Peyer's patch (tissue), 4 donors: Measurements from ENCODE around the gene HPS1. TPM values are rescaled to one million over a fixed set of nuclear protein-coding genes. Genes with fewer than 3 reads are reported as not detected.

ENCODE experiments used
- DNase-seq, 3 donors: peaks; one replicate each; pipeline ENCODE4 v3.0.0-alpha.2; 2017 to 2019
- H3K27ac ChIP-seq, 4 donors: fragments of 200-600 bp; sonication (generic); one replicate each; pipeline ENCODE4 v1.5.1; 2016 to 2019
- H3K27me3 ChIP-seq, 2 donors: fragments of 200-600 bp; sonication (generic); one replicate each; pipeline ENCODE4 v1.5.1; 2019
- H3K36me3 ChIP-seq, 3 donors: fragments of 200-600 bp; sonication (generic); one replicate each; pipeline ENCODE4 v1.5.1; 2016 to 2019
- H3K4me1 ChIP-seq, 4 donors: fragments of 200-600 bp; sonication (generic); one replicate each; pipeline ENCODE4 v1.5.1; 2016 to 2019
- H3K4me3 ChIP-seq, 4 donors: fragments of 200-600 bp; sonication (generic); 1 replicate in 3 of 4; 2 replicates in 1 of 4; pipeline ENCODE4 v1.5.1; 2016 to 2019; ENCODE audit warnings: mild to moderate bottlenecking in 1 of 4
- H3K9me3 ChIP-seq, 4 donors: fragments of 200-600 bp; sonication (generic); one replicate each; pipeline ENCODE4 v1.5.1; 2016 to 2019; ENCODE audit warnings: mild to moderate bottlenecking in 1 of 4
- POLR2A ChIP-seq, 2 donors: fragments of 450-650 bp; IDR thresholded peaks; one replicate each; pipeline ENCODE4 v1.5.1; 2017; ENCODE audit warnings: antibody characterized with exemption in 2 of 2, mild to moderate bottlenecking in 2 of 2, moderate library complexity in 2 of 2
- total RNA-seq, 4 donors: library from RNA; depleted of rRNA; stranded (reverse); fragments of >200 nt; gene quantifications; one replicate each; pipeline ENCODE4 v1.1.0, GENCODE V29; 2016
- TF ChIP-seq, protein P1 (sequence below), 6 experiments: fragments of 450-650 bp in 4 of 6; fragments of 200-600 bp in 2 of 6; sonication (generic) in 1 of 6; IDR thresholded peaks; one replicate each; pipeline ENCODE4 v1.5.1; 2017 to 2019; ENCODE audit warnings: antibody characterized with exemption in 6 of 6, mild to moderate bottlenecking in 3 of 6, moderate library complexity in 1 of 6

The HPS1 gene
- total RNA-seq, 4 donors from 2014 or later: 109 to 221 (median 136) TPM

DNA sequence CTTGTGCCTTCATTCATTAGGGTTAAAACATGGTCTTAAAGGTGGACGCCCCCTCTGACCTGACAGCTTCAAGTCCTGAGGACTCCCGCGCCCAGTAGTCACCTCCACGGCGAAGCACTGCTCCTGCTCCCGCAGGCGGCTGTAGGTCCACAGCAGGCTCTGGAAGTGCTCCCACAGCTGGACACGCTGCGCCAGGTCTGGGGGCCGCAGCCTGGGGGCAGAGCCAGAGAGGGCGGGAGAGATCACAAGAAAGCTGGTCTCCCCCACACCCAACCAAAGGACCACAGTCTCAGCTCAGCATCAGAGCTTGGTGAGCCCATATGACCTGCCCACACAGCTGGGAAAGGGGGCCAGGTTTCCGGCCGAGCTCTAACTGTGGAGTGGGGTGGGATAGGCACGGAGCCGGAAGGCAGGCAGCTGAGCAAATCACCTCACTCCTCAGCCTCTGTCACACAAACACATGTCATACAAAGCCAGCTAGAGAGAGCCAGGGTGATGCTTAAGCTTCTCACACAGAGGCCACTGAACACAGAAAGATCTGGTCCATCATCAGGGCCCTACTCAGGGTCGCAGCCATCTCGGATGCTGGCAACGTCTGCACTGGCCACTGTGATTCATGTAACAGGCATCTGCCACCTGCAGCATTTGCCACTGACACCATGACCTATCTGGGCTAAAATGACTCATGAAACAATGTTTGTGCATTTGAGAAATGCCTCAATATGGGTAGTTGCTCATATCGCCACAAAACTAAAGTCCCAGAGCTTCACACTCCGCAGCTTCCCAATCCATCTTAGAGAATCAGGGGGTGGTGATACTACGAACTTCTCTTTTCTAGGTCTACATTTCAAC, 12.6 kb downstream of the HPS1 start:
- Histone ChIP-seq H3K4me3 (no peak overlapping the region), H3K4me1 (no peaks in the 10 kb centered on the region), H3K9me3 (no peaks in the 10 kb centered on the region), H3K27me3 (no peaks in the 10 kb centered on the region), H3K27ac (no peak overlapping the region), H3K36me3 (peaks cover 0 to 81% (median 0%) of the 10 kb centered on the region in 3 donors)
- no peak for DNase-seq
- TF ChIP-seq, protein P1, sequence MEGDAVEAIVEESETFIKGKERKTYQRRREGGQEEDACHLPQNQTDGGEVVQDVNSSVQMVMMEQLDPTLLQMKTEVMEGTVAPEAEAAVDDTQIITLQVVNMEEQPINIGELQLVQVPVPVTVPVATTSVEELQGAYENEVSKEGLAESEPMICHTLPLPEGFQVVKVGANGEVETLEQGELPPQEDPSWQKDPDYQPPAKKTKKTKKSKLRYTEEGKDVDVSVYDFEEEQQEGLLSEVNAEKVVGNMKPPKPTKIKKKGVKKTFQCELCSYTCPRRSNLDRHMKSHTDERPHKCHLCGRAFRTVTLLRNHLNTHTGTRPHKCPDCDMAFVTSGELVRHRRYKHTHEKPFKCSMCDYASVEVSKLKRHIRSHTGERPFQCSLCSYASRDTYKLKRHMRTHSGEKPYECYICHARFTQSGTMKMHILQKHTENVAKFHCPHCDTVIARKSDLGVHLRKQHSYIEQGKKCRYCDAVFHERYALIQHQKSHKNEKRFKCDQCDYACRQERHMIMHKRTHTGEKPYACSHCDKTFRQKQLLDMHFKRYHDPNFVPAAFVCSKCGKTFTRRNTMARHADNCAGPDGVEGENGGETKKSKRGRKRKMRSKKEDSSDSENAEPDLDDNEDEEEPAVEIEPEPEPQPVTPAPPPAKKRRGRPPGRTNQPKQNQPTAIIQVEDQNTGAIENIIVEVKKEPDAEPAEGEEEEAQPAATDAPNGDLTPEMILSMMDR (IDR thresholded peaks at IDR 0.05): no peak
- TF ChIP-seq POLR2A (IDR thresholded peaks at IDR 0.05): no peak

DNA sequence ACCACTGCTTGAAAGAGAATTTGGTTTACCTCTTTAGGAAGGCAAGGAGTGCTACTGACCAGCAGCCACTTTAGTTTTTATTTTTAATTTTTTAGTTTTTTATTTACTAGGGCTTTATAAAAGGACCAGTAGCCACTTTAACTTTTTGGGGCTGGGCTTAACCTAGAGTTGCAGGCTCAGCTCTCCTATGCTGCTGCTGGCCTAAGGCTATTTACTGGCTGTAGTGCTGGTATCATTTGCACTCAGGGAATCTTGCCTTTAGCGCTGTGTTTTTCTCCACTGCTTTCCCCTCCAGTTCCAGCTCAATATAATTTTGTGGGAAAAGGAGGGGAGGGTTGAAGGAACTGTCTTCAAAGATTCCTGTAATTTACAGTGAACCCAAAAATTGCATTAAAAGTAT, 13.4 kb downstream of the HPS1 start:
- Histone ChIP-seq H3K4me3 (no peak overlapping the region), H3K27ac (no peak overlapping the region), H3K36me3 (peaks cover 0 to 85% (median 0%) of the 10 kb centered on the region in 3 donors), H3K4me1 (no peaks in the 10 kb centered on the region), H3K9me3 (no peaks in the 10 kb centered on the region), H3K27me3 (no peaks in the 10 kb centered on the region)
- DNase-seq: no peak
- TF ChIP-seq, protein P1 (IDR thresholded peaks at IDR 0.05): no peak
- no peak for TF ChIP-seq POLR2A (IDR thresholded peaks at IDR 0.05)

DNA sequence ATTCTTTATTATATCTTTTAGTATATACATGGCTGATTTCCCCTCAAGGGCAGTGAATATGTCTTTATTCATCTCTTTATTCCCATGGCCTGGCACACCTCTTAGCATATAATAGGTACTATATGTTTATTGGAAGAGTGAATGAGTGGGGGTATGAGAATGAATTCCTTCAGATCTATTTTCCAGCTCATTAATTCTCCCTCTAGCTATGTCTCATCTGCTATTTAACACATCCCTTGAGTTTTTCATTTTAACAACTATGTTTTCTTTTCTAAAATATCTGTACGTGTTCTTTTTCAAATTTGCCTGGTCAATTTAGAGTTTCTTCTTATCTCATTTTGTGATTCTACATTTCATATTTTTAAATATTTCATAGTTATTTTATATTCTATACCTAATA, 14.4 kb downstream of the HPS1 start:
- DNase-seq: no peak
- Histone ChIP-seq H3K4me1 (no peaks in the 10 kb centered on the region), H3K36me3 (peaks cover 0 to 83% (median 0%) of the 10 kb centered on the region in 3 donors), H3K9me3 (no peaks in the 10 kb centered on the region), H3K27me3 (no peaks in the 10 kb centered on the region), H3K4me3 (no peak overlapping the region), H3K27ac (no peak overlapping the region)
- TF ChIP-seq, protein P1 (IDR thresholded peaks at IDR 0.05): no peak
- no peak for TF ChIP-seq POLR2A (IDR thresholded peaks at IDR 0.05)

DNA sequence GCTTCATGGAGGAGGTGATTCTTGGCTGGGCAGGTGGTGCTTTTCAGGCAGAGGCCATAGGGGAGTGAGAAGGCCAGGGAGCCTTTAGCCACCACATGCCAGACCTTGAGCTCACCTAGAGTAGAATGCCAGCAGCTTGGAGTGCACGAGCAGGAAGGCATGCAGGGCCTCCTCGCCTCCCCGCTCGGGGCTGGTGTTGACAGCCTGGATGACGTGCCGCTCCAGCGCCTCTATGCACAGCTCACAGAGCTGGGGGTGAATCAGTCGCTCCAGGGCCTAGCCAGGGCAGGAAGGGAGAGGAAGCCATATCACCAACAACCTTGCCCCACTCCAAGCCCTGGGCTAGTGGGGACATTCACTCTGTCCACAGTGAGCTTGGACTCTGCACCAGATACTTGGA, 15.7 kb downstream of the HPS1 start:
- no peak for DNase-seq
- Histone ChIP-seq H3K27ac (no peak overlapping the region), H3K27me3 (no peaks in the 10 kb centered on the region), H3K36me3 (peaks cover 0 to 85% (median 0%) of the 10 kb centered on the region in 3 donors), H3K9me3 (no peaks in the 10 kb centered on the region), H3K4me3 (no peak overlapping the region), H3K4me1 (no peaks in the 10 kb centered on the region)
- no peak for TF ChIP-seq POLR2A (IDR thresholded peaks at IDR 0.05)
- TF ChIP-seq, protein P1 (IDR thresholded peaks at IDR 0.05): no peak

DNA sequence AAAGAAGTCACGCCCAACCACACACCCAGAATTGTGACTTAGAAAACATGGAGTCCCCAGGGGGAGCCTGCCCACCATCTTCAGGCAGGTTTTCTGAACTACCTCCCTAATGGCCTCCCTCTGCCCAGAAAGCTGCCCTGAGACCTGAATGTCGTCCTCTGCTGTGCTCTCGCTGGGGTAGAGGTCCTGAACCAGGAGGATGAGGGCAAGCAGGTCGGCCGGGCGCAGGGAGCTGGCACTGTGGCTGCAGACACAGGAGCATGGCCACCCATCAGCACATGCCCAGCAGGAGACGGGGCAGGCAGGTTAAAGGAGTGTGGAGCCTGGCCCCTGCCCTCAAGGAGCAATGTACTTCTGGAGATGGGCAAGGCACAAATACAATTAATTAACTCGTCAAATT, 16.3 kb downstream of the HPS1 start:
- Histone ChIP-seq H3K27me3 (no peaks in the 10 kb centered on the region), H3K36me3 (peaks cover 0 to 83% (median 0%) of the 10 kb centered on the region in 3 donors), H3K4me1 (no peaks in the 10 kb centered on the region), H3K27ac (no peak overlapping the region), H3K9me3 (no peaks in the 10 kb centered on the region), H3K4me3 (no peak overlapping the region)
- TF ChIP-seq, protein P1 (IDR thresholded peaks at IDR 0.05): no peak
- no peak for TF ChIP-seq POLR2A (IDR thresholded peaks at IDR 0.05)
- DNase-seq: no peak
